ENCODE measurements around the gene CCDC38.

CCDC38 gene

DNA sequence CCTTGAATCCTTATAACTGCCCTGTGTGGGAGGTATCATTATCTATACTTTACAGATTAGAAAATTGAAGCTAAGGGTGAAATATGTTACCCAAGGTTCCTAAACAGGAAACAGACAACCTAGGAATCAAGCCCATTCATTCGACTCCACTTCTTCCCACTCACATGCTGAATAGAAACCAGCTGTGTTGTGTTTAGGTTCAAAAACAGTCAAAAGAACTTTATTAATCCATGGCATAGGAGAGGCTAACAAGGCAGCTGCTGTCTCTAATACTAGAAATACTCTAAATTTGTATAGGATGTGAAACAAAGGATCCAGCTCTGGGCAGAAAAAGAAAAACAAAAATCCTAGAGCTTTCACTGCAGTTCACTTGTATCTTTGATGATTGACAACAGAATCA, 10.6 kb upstream of the CCDC38 start:
- Histone ChIP-seq H4K20me1 (ENCODE audit: low read depth, low read length) (no peaks in the 10 kb centered on the region), H3K9me3 (ENCODE audit: insufficient read depth, low read length) (no peaks in the 10 kb centered on the region), H3K36me3 (ENCODE audit: low read length) (no peaks in the 10 kb centered on the region), H3K27ac (ENCODE audit: low read depth, low read length) (no peak overlapping the region), H3K9me2 (replicated peaks; ENCODE audit: insufficient read depth, low read length) (no peaks in the 10 kb centered on the region), H3K27me3 (ENCODE audit: low read length) (no peaks in the 10 kb centered on the region), H3K4me3 (ENCODE audit: insufficient read depth, low read length, poor library complexity, severe bottlenecking) (no peak overlapping the region), H3K4me2 (ENCODE audit: low read depth, low read length, poor library complexity, severe bottlenecking) (no peak overlapping the region), H3F3A (ENCODE audit: insufficient read depth) (no peaks in the 10 kb centered on the region), H2AFZ (ENCODE audit: low read depth, low read length, severe bottlenecking) (no peak overlapping the region), H3K79me2 (ENCODE audit: insufficient read depth, low read length) (no peaks in the 10 kb centered on the region), H3K9ac (ENCODE audit: low read length) (no peak overlapping the region)
- no peak for TF ChIP-seq EZH2phosphoT487 (conservative IDR thresholded peaks at IDR 0.05; ENCODE audit: low read length)
- TF ChIP-seq, protein P1, sequence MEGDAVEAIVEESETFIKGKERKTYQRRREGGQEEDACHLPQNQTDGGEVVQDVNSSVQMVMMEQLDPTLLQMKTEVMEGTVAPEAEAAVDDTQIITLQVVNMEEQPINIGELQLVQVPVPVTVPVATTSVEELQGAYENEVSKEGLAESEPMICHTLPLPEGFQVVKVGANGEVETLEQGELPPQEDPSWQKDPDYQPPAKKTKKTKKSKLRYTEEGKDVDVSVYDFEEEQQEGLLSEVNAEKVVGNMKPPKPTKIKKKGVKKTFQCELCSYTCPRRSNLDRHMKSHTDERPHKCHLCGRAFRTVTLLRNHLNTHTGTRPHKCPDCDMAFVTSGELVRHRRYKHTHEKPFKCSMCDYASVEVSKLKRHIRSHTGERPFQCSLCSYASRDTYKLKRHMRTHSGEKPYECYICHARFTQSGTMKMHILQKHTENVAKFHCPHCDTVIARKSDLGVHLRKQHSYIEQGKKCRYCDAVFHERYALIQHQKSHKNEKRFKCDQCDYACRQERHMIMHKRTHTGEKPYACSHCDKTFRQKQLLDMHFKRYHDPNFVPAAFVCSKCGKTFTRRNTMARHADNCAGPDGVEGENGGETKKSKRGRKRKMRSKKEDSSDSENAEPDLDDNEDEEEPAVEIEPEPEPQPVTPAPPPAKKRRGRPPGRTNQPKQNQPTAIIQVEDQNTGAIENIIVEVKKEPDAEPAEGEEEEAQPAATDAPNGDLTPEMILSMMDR (IDR thresholded peaks at IDR 0.05; ENCODE audit: insufficient read depth, low read length, poor library complexity, severe bottlenecking): no peak

GRCh38 chr12:95951515-95951914, 9.1 kb upstream of the CCDC38 start:
- Histone ChIP-seq H3K27ac (ENCODE audit: low read depth, low read length) (no peak overlapping the region), H2AFZ (ENCODE audit: low read depth, low read length, severe bottlenecking) (no peak overlapping the region), H3K27me3 (ENCODE audit: low read length) (no peaks in the 10 kb centered on the region), H4K20me1 (ENCODE audit: low read depth, low read length) (no peaks in the 10 kb centered on the region), H3K9ac (ENCODE audit: low read length) (no peak overlapping the region), H3F3A (ENCODE audit: insufficient read depth) (no peaks in the 10 kb centered on the region), H3K9me3 (ENCODE audit: insufficient read depth, low read length) (no peaks in the 10 kb centered on the region), H3K4me3 (ENCODE audit: insufficient read depth, low read length, poor library complexity, severe bottlenecking) (no peak overlapping the region), H3K36me3 (ENCODE audit: low read length) (no peaks in the 10 kb centered on the region), H3K79me2 (ENCODE audit: insufficient read depth, low read length) (no peaks in the 10 kb centered on the region), H3K4me2 (ENCODE audit: low read depth, low read length, poor library complexity, severe bottlenecking) (no peak overlapping the region), H3K9me2 (replicated peaks; ENCODE audit: insufficient read depth, low read length) (no peaks in the 10 kb centered on the region)
- no peak for TF ChIP-seq EZH2phosphoT487 (conservative IDR thresholded peaks at IDR 0.05; ENCODE audit: low read length)
- TF ChIP-seq, protein P1 (IDR thresholded peaks at IDR 0.05; ENCODE audit: insufficient read depth, low read length, poor library complexity, severe bottlenecking): no peak

- H3K27me3 ChIP-seq (ENCODE audit: low read length): no peaks in the 10 kb centered on the region
- H3F3A ChIP-seq (ENCODE audit: insufficient read depth): no peaks in the 10 kb centered on the region
- H3K36me3 ChIP-seq (ENCODE audit: low read length): no peaks in the 10 kb centered on the region
- H3K9me3 ChIP-seq (ENCODE audit: insufficient read depth, low read length): no peaks in the 10 kb centered on the region
- TF ChIP-seq EZH2phosphoT487 (conservative IDR thresholded peaks at IDR 0.05; ENCODE audit: low read length): no peak
- TF ChIP-seq, protein P1 (IDR thresholded peaks at IDR 0.05; ENCODE audit: insufficient read depth, low read length, poor library complexity, severe bottlenecking): no peak
- H3K9ac ChIP-seq (ENCODE audit: low read length): no peak overlapping the region
- no peaks in the 10 kb centered on the region for H3K79me2 ChIP-seq (ENCODE audit: insufficient read depth, low read length)
- no peaks in the 10 kb centered on the region for H4K20me1 ChIP-seq (ENCODE audit: low read depth, low read length)
- H3K4me3 ChIP-seq (ENCODE audit: insufficient read depth, low read length, poor library complexity, severe bottlenecking): no peak overlapping the region
- no peak overlapping the region for H3K27ac ChIP-seq (ENCODE audit: low read depth, low read length)
- no peak overlapping the region for H2AFZ ChIP-seq (ENCODE audit: low read depth, low read length, severe bottlenecking)
- no peaks in the 10 kb centered on the region for H3K9me2 ChIP-seq (replicated peaks; ENCODE audit: insufficient read depth, low read length)
- H3K4me2 ChIP-seq (ENCODE audit: low read depth, low read length, poor library complexity, severe bottlenecking): no peak overlapping the region
Measured at GRCh38 chr12:95949477-95950206, 7.2 kb upstream of the CCDC38 start.
